Esophagus muscularis mucosa (tissue), 4 donors: ENCODE results near the gene LHFPL6. TPM values are rescaled to one million over a fixed set of nuclear protein-coding genes. Genes with fewer than 3 reads are reported as not detected.

Source experiments
- DNase-seq: peaks from one replicate; pipeline ENCODE4 v3.0.0-alpha.2; 2017; ENCODE audit errors: extremely low spot score
- H3K27ac ChIP-seq, 4 donors: fragments of 200-600 bp; sonication (generic); replicated peaks in 1 of 4; 1 replicate in 3 of 4; 2 replicates in 1 of 4; pipeline ENCODE4 v1.5.1; 2016 to 2019; ENCODE audit warnings: mild to moderate bottlenecking in 1 of 4
- H3K27me3 ChIP-seq, 4 donors: fragments of 200-600 bp; sonication (generic); one replicate each; pipeline versions ENCODE4 v1.5.1 to v1.6.0; 2016 to 2019
- H3K36me3 ChIP-seq, 4 donors: fragments of 200-600 bp; sonication (generic); one replicate each; pipeline ENCODE4 v1.5.1; 2016 to 2019
- H3K4me1 ChIP-seq, 4 donors: fragments of 200-600 bp; sonication (generic); one replicate each; pipeline ENCODE4 v1.5.1; 2016 to 2019
- H3K4me3 ChIP-seq, 4 donors: fragments of 200-600 bp; sonication (generic); 1 replicate in 2 of 4; 2 replicates in 2 of 4; pipeline ENCODE4 v1.5.1; 2016 to 2019; ENCODE audit warnings: mild to moderate bottlenecking in 4 of 4, moderate library complexity in 1 of 4
- H3K9me3 ChIP-seq, 4 donors: fragments of 200-600 bp; sonication (generic); 1 replicate in 3 of 4; 2 replicates in 1 of 4; pipeline ENCODE4 v1.5.1; 2016 to 2019
- EP300 ChIP-seq: sonication (generic); formaldehyde crosslinking; IDR thresholded peaks from one replicate; pipeline ENCODE4 v1.6.1; 2017; ENCODE audit warnings: antibody characterized with exemption
- POLR2A ChIP-seq: fragments of 450-650 bp; IDR thresholded peaks from one replicate; pipeline ENCODE4 v1.6.1; 2017; ENCODE audit warnings: antibody characterized with exemption, moderate library complexity, mild to moderate bottlenecking, low read depth
- POLR2AphosphoS5 ChIP-seq, 2 donors: sonication (generic); formaldehyde crosslinking; IDR thresholded peaks; one replicate each; pipeline ENCODE4 v1.6.1; 2017; ENCODE audit warnings: antibody characterized with exemption in 2 of 2
- WGBS: methylation state at CpG from one replicate; pipeline ENCODE4 v1.1.5; 2018; 5-methylcytosine and 5-hydroxymethylcytosine counted together
- intact Hi-C: fragments of 100-400 bp; cut with DNase I; formaldehyde crosslinking; loops from one replicate; pipeline ENCODE4 v1.15.1; 2023
- total RNA-seq, 4 donors: library from RNA; depleted of rRNA; stranded (reverse); fragments of >200 nt; gene quantifications; one replicate each; pipeline versions ENCODE4 v1.1.0 to v1.2.1, GENCODE V29; 2016
- TF ChIP-seq, protein P1 (sequence below), 3 experiments: fragments of 200-600 bp in 2 of 3; fragments of 450-650 bp in 1 of 3; sonication (generic) in 2 of 3; IDR thresholded peaks; one replicate each; pipeline ENCODE4 v1.5.1; 2017 to 2019; ENCODE audit warnings: antibody characterized with exemption in 3 of 3, mild to moderate bottlenecking in 2 of 3, moderate library complexity in 1 of 3

LHFPL6 gene
- total RNA-seq, 4 donors from 2014 or later = 55.6 to 75.9 (median 72.0) TPM

DNA sequence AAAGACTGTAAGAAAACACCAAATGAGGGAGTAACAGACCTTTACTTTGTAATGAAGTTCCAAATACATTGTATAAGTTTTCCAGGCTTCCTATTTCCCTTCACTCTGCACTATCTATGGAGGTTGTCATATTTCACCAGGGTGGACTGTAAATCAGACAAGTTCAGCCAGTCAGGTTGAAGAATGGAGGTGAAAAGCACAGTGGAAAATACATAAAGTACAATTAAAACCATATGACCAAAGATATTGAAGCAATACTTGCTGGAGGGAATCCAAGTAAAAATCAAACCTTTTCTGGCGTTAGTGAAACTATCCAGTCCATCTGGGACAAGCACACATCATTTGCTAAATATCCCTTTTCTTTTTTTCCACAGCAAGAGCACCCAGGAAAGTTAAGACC, 3.2 kb downstream of the LHFPL6 start:
- H3K4me3 ChIP-seq = peak overlapping the region; percentile 76 to 95 (median 84)
- H3K27me3 ChIP-seq = no peaks in the 10 kb centered on the region
- H3K4me1 ChIP-seq = peaks cover 52 to 68% (median 65%) of the 10 kb centered on the region in 4 donors
- H3K9me3 ChIP-seq = no peaks in the 10 kb centered on the region
- no peak overlapping the region for H3K27ac ChIP-seq
- no peak for TF ChIP-seq POLR2A
- no peak for TF ChIP-seq EP300
- no peak for TF ChIP-seq POLR2AphosphoS5 (IDR thresholded peaks at IDR 0.05)
- TF ChIP-seq, protein P1, sequence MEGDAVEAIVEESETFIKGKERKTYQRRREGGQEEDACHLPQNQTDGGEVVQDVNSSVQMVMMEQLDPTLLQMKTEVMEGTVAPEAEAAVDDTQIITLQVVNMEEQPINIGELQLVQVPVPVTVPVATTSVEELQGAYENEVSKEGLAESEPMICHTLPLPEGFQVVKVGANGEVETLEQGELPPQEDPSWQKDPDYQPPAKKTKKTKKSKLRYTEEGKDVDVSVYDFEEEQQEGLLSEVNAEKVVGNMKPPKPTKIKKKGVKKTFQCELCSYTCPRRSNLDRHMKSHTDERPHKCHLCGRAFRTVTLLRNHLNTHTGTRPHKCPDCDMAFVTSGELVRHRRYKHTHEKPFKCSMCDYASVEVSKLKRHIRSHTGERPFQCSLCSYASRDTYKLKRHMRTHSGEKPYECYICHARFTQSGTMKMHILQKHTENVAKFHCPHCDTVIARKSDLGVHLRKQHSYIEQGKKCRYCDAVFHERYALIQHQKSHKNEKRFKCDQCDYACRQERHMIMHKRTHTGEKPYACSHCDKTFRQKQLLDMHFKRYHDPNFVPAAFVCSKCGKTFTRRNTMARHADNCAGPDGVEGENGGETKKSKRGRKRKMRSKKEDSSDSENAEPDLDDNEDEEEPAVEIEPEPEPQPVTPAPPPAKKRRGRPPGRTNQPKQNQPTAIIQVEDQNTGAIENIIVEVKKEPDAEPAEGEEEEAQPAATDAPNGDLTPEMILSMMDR (IDR thresholded peaks at IDR 0.05) = no peak
- intact Hi-C loops = loop anchor here (5.0 kb wide), 1 partner anchor 183 kb away; no protein-coding TSS in a partner anchor
- WGBS = 17% methylated on average over 1 of the region's 1 CpG
- peaks cover 0 to 8% (median 4%) of the 10 kb centered on the region in 4 donors for H3K36me3 ChIP-seq
- no peak for DNase-seq

DNA sequence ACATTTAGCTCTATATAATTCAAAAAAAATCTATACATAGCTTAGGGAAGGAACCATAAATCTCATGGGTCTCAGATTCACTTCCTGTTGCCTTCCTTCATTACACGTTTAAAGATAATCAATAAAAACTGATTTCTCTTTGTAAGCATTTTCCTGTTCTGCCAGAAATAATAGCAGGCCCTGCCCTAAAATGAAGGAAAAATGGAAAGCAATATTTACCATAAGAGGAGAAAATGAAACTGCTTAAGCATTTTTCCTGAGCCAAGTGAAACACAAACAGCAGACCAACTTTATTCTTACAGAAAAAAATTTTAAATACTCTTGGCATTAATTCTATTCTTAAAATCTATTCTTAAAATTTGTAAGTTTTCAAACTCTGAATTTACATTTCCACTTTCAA, 4.0 kb downstream of the LHFPL6 start:
- WGBS = 14% methylated on average over 1 of the region's 1 CpG
- TF ChIP-seq POLR2A = no peak
- TF ChIP-seq POLR2AphosphoS5 (IDR thresholded peaks at IDR 0.05) = no peak
- no peak for TF ChIP-seq EP300
- intact Hi-C loops = no loop called here
- Histone ChIP-seq H3K4me1 (peaks cover 49 to 68% (median 64%) of the 10 kb centered on the region in 4 donors), H3K36me3 (peaks cover 0 to 8% (median 4%) of the 10 kb centered on the region in 4 donors), H3K4me3 (peak overlapping the region; percentile 76 to 95 (median 84)), H3K27me3 (no peaks in the 10 kb centered on the region), H3K9me3 (no peaks in the 10 kb centered on the region), H3K27ac (no peak overlapping the region)
- DNase-seq = no peak

DNA sequence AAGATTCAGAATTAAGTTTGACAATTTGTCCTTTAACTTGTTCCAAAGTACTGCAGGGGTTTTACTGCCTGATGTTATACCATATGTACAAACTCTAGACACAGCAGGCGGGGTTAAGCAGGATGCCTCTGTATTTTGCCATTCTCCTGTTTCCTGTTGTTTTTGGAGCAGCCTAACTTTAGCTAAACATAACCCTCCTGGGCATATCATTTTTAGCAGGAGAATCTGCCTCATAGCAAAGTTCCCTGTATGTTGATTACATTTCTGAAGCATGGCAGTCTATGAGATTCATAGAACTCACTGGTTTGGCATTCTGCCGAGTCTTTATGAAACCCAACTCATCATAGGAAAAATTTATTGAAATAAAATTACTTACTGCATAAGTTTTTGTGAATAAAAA, 5.2 kb downstream of the LHFPL6 start:
- Histone ChIP-seq H3K36me3 (peaks cover 0 to 8% (median 4%) of the 10 kb centered on the region in 4 donors), H3K9me3 (no peaks in the 10 kb centered on the region), H3K27me3 (no peaks in the 10 kb centered on the region), H3K27ac (no peak overlapping the region), H3K4me1 (peaks cover 45 to 60% (median 57%) of the 10 kb centered on the region in 4 donors), H3K4me3 (no peak overlapping the region)
- no peak for DNase-seq
- intact Hi-C loops = no loop called here
- 49% methylated on average over 2 of the region's 2 CpGs for WGBS
- TF ChIP-seq EP300 (no peak), POLR2A (no peak)
- TF ChIP-seq, protein P1 (IDR thresholded peaks at IDR 0.05) = no peak

DNA sequence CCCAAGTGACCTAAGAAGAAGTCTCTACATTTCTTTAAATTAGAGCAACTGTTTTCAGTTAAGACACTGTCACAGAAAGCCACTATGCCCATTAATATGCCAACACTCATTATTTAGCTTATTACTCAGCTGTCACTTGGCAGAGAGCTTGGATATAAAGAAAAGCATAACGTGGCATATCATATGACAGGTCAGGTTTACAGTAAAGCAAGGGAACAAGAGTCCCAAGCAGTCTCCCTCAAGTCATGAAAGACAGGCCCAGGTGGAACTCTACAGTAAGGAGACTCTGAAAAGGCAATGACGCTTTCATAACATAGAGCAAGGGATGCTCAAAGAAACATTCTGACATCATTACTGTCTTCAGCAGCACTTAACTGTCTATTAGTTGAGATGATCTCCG, 6.3 kb downstream of the LHFPL6 start:
- TF ChIP-seq POLR2AphosphoS5 (IDR thresholded peaks at IDR 0.05) (no peak), EP300 (no peak), POLR2A (no peak)
- Histone ChIP-seq H3K27me3 (no peaks in the 10 kb centered on the region), H3K9me3 (no peaks in the 10 kb centered on the region), H3K4me1 (peaks cover 42 to 54% (median 50%) of the 10 kb centered on the region in 4 donors), H3K4me3 (no peak overlapping the region), H3K27ac (no peak overlapping the region), H3K36me3 (peaks cover 0 to 8% (median 4%) of the 10 kb centered on the region in 4 donors)
- 59% methylated on average over 3 of the region's 3 CpGs for WGBS
- intact Hi-C loops = no loop called here
- DNase-seq = no peak

DNA sequence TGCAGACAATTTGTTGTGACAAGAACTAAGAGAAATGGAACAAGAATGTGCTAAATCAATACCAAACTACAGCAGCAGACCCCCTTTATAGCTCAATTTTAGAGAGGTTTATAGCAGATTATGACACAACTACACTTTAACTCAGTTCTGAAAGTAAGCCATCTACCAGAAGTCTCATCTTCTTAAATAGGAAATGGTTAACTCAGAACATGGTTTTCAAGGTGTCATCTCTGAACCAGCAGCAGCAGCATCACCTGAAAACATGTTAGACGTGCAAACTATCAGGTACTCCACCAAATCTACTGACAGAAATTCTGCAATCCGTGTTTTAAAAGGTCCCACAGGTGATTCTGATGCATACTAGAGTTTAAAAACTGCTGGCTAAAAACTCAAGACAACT, 6.8 kb downstream of the LHFPL6 start:
- Histone ChIP-seq H3K27ac (no peak overlapping the region), H3K4me1 (peaks cover 44 to 49% (median 45%) of the 10 kb centered on the region in 4 donors), H3K4me3 (no peak overlapping the region), H3K27me3 (no peaks in the 10 kb centered on the region), H3K9me3 (no peaks in the 10 kb centered on the region), H3K36me3 (peaks cover 0 to 8% (median 4%) of the 10 kb centered on the region in 4 donors)
- TF ChIP-seq POLR2A (no peak), EP300 (no peak), POLR2AphosphoS5 (IDR thresholded peaks at IDR 0.05) (no peak)
- TF ChIP-seq, protein P1 (IDR thresholded peaks at IDR 0.05) = no peak
- no peak for DNase-seq
- intact Hi-C loops = no loop called here
- WGBS = 85% methylated on average over 2 of the region's 2 CpGs
